ENCODE measurements around the gene TMEM234. TPM values are rescaled to one million over a fixed set of nuclear protein-coding genes. Genes with fewer than 3 reads are reported as not detected.

Gene TMEM234
- total and polyA plus RNA-seq, 8 donors, result 6.2 to 23.5 (median 8.7) TPM

- FAIRE-seq, result no peak
- no peak for TF ChIP-seq CTCF (IDR thresholded peaks at IDR 0.05)
- peaks cover 0 to 7% (median 3%) of the 10 kb centered on the region in 3 donors for H3K4me1 ChIP-seq
- no peaks in the 10 kb centered on the region for H3K27me3 ChIP-seq
- no peak overlapping the region for H3K27ac ChIP-seq
- no peak for DNase-seq
- H3K4me3 ChIP-seq, result no peak overlapping the region
- H3K36me3 ChIP-seq, result no peaks in the 10 kb centered on the region
- intact Hi-C loops (cut with DNase I), result no loop called here
- WGBS, 2 donors, result 82% methylated on average over 6 of the region's 6 CpGs
- ATAC-seq, result no peak
- H3K9me3 ChIP-seq, result no peaks in the 10 kb centered on the region
Measured at GRCh38 chr1:32208469-32208868, 13.7 kb downstream of the TMEM234 start.

- intact Hi-C loops (cut with DNase I), result no loop called here
- no peak for FAIRE-seq
- H3K27me3 ChIP-seq, result no peaks in the 10 kb centered on the region
- H3K36me3 ChIP-seq, result no peaks in the 10 kb centered on the region
- H3K4me3 ChIP-seq, result peak within 1 kb of the TSS; percentile 32 to 77 (median 62)
- H3K4me1 ChIP-seq, result peaks cover 0 to 13% (median 3%) of the 10 kb centered on the region in 3 donors
- peak within 1 kb of the TSS; percentile 33 to 50 (median 42) for H3K27ac ChIP-seq
- DNase-seq, result peak; percentile 89 to 97 (median 92)
- WGBS, 2 donors, result 0 to 1% methylated on average over 69 to 77 of the region's 77 CpGs
- peak; percentile 83 to 89 (median 86) for ATAC-seq
- no peak for TF ChIP-seq CTCF (IDR thresholded peaks at IDR 0.05)
- H3K9me3 ChIP-seq, result no peaks in the 10 kb centered on the region
Measured at GRCh38 chr1:32205401-32206370, 16.5 kb downstream of the TMEM234 start, which contains the start of gene IQCC. TSS of gene IQCC (plus strand) at chr1:32205671. CDS start at chr1:32205682, 11 bp downstream.

GRCh38 chr1:32204943-32205361, 17.2 kb downstream of the TMEM234 start:
- H3K27ac ChIP-seq, result peak overlapping the region; percentile 33 to 50 (median 42)
- no peak for FAIRE-seq
- no peaks in the 10 kb centered on the region for H3K27me3 ChIP-seq
- peak overlapping the region; percentile 32 to 77 (median 62) for H3K4me3 ChIP-seq
- DNase-seq, result peak in 4 of 6 donors; percentile 28 to 72 (median 58)
- 20% methylated on average over 19 to 26 of the region's 26 CpGs for WGBS, 2 donors
- ATAC-seq, result peak; percentile 6 to 20 (median 9)
- peaks cover 2 to 13% (median 3%) of the 10 kb centered on the region in 3 donors for H3K4me1 ChIP-seq
- no peak for TF ChIP-seq CTCF (IDR thresholded peaks at IDR 0.05)
- no peaks in the 10 kb centered on the region for H3K36me3 ChIP-seq
- intact Hi-C loops (cut with DNase I), result no loop called here
- no peaks in the 10 kb centered on the region for H3K9me3 ChIP-seq

GRCh38 chr1:32201011-32201855, 20.9 kb downstream of the TMEM234 start:
- FAIRE-seq (no peak), ATAC-seq (peak; percentile 49 to 68 (median 58)), DNase-seq (peak; percentile 60 to 83 (median 73))
- Histone ChIP-seq H3K27me3 (no peaks in the 10 kb centered on the region), H3K4me1 (peaks cover 9 to 15% (median 10%) of the 10 kb centered on the region in 3 donors), H3K9me3 (no peaks in the 10 kb centered on the region), H3K27ac (peak overlapping the region in 3 of 4 donors; percentile 49 to 71 (median 64)), H3K36me3 (no peaks in the 10 kb centered on the region), H3K4me3 (peak overlapping the region; percentile 26 to 67 (median 52))
- TF ChIP-seq CTCF (IDR thresholded peaks at IDR 0.05), result no peak
- intact Hi-C loops (cut with DNase I), result no loop called here
- WGBS, 2 donors, result 4 to 5% methylated on average over 25 to 26 of the region's 26 CpGs

Measured in pancreas (tissue), 10 donors.